ENCODE measurements around the gene PLPP3.

PLPP3 gene

DNA sequence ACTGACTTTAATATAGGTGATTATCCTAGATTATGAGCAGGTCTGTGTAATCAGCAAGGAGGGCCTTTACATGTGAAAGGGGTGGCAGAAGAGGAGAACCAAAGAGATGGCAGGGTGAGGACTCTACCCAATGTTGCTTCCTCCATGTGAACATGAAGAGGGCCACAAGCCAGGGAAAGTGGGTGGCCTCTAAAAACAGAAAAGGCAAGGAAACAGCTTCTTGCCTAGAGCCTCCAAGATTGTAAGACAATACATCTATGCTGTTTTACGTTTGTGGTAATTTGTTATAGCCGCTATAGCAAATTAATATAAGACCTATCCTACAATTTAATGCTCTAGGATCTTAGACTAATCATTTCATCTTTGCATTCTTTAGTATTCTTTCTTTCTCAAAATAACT is 85.5 kb downstream of the PLPP3 start:
- no peak for DNase-seq

DNA sequence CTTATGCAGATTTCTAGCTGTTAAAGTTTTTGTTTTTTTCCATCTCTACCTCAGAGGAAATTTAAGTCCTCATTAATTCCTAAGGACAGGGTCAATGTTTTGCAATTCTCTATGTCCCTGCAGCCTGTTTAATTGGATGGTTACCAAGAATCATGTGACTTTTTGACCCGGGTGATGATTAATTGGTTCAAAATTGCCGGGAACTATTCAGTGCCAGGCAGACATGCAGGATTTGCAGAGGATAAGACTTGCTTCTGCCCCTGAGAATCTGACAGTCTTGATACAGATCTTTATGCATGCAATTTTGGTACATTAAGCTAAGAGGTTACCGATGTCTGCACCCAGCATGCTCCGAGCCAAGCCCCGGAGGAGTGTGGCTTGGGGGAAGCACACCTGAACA is 87.9 kb downstream of the PLPP3 start:
- DNase-seq: no peak

DNA sequence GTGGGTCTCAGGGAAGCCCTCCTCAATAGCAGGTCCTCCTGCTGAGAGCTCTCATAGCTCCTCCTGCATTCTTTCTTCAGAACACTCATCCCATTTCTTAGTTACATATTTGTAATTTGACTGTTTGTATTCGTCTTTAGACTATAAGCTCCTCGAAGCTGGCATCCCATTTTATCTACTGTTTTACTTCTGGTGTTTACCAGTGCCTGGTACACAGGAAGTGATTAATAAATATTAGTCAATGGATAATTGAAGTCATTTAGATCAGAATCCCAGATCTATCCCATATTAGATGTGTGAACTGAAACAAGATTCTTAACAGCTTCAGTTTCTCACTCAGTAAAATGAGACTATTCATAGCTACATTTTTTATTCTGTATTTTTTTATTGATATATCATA is 88.7 kb downstream of the PLPP3 start:
- no peak for DNase-seq

DNA sequence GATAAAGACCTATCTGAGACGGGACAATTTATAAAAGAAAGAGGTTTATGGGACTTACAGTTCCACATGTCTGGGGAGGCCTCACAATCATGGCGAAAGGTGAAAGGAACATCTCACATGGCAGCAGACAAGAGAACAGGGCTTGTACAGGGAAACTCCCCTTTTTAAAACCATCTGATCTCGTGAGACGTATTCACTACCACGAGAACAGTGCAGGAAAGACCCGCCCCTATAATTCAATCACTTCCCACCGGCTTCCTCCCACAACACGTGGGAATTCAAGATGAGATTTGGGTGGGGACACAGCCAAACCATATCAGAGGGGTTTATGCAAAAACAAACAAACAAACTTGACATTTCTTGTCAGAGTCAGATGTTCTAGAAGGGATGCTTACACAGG is 89.7 kb downstream of the PLPP3 start:
- DNase-seq: no peak

DNA sequence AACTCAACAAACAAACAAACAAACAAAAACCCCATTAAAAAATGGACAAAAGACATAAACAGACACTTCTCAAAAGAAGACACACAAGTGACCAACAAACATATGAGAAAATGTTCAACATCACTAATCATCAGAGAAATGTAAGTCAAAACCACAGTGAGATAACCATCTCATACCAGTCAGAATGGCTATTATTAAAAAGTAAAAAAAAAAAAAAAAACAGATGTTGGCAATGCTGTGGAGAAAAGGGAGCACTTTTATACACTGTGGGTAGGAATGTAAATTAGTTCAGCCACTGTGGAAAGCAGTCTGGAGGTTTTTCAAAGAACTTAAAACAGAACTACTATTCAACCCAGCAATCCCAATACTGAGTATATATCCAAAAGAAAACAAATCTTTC is 94.7 kb downstream of the PLPP3 start:
- DNase-seq: no peak

DNA sequence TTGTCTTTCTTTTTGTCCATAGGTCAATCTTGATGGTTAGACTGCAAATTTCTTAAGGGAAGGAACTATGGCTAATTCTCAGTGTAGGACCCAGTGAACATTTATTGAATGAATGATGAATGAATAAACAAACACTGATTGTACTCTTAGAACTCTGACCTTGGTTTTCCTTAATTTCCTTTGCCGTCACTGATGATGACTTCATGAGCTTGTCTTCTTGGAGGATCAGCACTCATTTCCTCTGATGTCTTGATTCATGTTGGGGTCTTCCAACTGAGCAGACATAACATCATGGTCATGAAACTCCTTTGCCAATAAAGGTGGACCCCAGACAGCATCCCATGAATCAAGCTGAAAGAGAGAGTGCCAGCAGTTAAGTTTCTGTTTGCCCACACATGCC is 96.3 kb downstream of the PLPP3 start:
- DNase-seq: no peak

DNA sequence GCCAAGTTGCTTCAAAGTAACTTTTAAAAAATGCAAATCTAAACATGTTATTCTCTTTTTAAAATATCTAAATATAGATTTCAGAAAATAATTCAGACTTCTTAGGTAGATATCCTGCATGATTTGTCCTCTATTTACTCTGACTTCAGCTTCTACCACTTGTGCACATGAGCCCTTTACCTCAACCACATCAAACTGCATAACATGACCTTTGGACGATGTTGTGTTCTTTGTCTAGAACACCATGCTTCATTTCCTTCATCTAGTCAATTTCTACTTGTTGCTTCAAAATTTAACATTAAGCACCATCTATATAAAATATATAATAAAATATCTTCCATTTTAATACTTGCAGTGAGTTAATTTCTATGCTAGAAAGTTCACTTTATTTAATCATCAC is 96.9 kb downstream of the PLPP3 start:
- DNase-seq: no peak

DNA sequence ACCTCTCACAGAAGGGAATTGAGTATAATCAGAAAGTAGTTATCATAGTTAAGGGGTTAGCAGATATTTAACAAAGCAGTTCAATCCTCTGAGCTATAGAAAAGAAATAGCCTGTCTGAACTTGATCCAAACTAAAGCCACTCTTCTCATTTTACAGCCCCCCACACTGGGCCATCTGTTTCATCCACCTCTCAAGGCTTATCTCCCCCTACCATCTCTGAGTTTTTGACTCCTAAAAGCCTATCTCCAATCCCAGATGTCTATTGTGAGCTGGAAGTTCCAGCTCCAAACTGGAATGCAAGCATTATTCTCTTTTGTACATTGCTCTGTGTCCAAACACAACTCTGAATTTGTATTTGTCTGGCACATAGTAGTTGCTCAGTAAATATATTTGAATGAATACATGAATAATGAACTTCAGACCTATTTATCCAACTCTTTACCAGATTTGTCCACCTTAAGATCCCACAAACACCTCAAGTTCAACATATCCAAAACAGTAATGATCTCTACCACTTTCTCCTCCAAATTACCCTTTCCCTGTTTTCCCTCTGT is 98.1 kb downstream of the PLPP3 start:
- DNase-seq: no peak

DNA sequence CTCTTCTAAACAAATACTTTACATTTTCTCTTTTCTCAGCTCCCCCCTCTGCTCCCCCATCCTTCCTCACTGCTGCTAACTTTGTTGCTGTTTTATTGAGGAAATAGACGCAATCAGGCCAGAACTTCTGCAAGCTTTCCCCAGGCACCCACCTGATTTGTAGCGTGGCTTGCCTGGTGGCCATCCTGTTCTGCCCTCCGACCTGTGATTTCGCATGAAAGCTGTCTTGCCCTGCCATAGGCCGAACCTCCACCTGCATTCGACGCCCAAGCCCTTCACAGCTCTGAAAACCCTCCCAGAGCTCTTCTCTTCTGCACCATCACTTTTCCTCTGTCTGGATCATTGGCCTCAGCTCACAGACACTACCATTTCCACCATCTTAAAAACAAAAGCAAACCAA is 100.6 kb downstream of the PLPP3 start:
- DNase-seq: no peak

DNA sequence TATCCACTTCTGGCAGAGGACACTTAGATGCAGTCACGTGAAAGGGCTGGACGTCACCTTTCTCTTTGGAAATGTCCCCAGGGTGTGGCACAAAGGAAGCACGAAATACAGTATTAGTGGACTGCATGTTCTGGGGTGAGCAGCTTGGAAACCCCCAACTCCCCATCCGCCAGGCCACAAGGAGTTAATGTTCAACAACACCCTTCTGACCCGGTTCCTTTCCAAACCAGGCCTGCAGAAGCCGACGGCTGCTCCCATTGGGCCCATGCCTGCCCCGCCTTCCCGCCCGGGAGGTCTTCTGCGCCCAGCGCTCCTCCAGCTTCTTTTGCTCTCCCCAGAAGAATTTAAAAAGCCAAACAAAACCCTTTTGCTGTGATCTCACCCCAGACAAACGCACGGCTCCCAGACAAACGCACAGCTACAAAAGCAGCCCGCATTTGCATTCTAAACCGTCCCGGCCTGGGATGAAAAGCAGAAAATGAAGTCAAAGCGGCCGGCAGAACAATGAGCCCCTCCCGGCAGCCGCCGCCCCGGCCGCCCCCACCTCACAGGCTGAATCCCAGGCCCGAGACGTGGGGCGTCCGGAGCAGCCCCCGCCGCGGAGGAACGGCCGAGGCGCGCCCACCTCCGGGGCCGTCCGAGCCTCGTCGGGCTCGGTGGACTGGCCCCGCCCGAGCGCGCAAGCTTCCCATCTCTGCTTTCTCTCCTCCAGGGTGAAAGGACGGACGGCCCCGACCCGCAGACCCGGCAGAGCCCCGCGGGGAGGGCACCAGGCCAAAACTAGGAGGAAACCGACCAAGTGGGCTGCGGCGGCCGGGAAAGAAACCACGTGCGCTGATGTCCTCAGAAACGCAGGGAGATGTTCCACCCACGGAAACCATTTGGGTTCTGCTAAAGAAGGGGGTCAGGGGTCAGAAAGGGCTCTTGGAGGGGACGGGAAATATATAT is 101.9 kb downstream of the PLPP3 start:
- no peak for DNase-seq

DNA sequence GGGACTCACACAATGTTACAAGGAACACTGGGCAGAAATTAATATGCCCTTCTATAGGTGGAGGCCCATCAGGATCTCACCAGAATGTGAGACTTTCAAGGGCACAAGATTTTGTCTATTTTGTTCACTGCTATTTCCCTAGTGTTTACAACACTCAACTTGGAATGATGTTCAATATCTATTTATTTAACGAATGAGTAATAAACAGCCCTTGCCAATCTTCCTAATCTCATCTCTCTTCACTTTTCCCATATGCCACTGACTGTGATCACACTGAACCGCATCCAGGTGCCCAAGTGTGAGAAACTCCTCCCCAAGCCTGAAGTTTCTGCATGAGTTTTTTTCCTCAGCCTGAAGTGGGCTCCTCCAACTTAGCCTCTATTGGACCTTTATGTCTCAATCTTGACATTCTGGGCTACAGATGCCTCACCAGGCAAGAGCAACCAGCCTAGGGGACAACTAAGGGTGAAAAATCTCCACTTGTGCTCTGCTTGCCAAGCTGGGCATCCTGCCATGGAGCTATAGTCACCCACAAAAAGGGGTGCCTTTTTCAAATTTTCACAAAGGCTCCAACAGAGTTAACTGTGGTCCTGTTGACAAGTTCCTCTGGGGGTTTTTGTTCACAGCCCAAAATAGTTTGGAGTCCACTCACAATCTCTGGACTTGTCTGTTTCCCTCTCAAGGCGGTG is 105.6 kb downstream of the PLPP3 start:
- no peak for DNase-seq

DNA sequence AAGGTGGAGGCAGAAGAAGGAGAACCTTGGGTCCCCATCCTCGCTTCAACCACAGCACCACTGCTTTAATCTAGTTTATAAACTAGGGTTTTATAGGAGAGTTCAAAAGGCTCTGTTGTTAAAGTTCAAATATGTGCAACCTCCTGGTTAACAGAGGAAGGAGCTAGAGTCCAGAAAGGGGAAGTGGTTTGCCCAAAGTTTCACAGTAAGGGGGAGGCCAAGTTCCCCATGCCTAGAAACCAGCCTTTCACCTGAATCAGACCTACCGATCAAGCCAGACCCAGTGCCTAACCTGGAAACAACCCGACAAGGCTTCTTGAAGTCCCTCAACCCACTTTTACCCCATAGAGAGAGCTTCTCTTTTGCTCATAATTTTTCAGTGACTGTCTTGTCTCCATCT is 106.5 kb downstream of the PLPP3 start:
- DNase-seq: no peak

DNA sequence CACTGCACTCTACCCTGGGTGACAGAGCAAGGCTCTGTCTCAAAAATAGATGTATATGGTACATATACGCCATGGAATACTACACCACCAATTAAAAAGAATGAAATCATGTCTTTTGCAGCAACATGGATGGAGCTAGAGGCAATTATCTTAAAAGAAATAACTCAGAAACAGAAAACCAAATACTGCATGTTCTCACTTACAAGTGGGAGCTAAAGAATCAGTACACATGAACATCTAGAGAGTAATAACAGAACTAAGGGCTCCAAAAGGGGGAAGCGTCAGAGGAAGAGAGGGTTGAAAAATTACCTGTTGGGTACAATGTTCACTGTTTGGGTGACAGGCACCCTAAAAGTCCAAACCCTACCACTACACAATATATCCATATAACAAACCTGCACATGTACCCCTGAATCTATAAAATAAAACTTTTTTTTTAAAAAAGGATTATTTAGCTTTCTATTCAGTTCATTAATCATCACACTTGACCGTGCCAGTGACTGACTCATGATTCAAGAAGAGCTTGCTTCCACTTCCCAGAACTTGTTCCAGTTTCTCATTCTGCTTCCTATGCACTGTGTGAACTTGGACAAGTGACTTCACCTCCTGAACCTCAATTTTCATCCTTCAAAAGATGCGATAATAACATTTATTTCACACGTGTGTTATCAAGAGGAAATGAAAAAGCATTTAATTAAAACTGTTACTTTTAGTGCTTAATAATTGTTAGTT is 109.6 kb downstream of the PLPP3 start:
- DNase-seq: no peak

DNA sequence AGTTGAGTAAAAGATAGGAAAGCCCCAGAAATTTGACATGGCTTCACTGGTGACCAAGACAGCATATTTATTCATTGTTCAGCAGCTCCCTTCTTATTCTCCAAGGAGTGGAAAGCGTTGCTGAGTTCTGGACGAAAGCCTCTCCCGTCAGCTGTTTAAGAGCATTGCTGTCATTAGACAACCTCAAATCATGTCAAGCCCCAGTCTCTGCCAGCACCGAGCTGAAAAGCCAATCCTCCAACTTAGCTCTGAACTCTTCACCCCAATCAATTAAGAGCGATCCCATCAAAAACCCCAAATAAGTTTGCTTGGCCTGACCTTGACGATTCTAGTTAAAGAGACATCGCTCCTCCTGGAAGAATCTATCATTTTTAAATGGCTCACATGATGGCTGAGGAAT is 110.8 kb downstream of the PLPP3 start:
- no peak for DNase-seq

DNA sequence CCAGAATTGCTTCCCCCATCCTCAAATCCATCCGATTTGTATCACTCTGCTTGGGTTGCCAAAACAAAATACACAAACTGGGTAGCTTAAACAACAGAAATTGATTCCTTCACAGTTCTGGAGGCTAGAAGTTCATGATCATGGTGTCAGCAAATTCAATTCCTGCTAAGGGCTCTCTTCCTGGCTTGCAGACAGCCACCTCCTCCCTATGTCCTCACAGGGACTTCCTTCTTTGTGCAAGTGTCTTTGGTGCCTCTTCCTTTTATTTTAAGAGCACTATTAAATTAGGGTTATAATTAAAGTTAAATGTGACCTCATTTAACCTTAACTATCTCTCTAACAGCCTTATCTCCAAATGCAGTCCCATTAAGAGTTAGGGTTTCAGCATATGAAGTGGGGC is 112.8 kb downstream of the PLPP3 start:
- no peak for DNase-seq

DNA sequence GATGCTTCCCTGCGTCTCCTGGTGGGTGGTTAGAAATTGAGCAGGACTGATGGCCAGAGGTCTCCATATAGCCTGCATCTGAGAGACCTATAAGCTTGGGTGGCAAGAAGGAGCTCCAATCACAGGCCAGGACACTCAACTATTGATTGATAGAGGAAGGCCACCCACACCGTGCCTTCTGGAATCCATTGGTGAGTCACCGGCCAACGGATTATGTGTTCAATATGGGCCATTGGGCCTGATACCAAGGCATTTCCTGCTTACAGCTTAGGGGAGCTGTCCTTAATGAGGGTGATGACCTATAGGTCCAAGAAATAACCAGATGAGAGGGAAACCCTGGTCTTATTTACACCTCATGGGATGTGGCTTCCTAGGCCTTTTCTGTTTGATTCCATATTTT is 115.1 kb downstream of the PLPP3 start:
- DNase-seq: no peak

DNA sequence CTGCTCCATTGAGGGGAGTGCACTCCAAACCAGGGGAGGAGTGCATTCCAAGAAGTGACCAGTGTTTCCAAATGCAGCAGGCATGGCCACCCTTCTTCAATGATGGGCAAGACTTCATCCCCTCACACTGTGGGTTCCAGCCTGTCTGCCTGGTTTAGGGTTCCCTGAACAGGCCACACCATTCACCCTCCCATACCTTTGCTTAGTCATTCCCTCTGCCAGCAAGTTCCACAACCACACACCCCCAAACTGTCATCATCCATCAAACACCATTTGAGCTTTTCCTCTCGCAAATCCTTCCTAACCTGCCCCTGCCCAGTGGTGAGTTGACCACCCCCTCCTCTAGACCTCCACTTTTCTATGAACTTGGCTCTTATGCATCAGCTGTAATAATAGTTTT is 116.0 kb downstream of the PLPP3 start:
- DNase-seq: no peak

DNA sequence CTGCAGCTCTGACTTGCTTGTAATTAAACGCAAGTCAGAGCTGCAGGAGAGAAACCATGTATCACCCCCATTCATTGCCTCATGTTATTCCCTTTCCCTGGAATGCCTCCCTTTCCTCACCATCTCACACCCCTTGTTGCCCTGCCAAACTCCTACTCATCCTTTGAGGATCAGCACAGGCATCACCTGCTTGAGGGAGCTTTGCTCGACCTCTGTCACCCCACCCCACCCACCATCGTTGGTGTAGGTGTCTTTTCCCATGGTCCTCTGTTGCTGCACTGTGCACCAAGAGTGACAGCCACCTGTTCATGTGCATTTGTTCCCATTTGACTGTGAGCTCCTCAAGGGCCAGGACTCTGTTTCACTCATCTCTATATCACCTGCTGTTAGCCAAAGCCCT is 117.2 kb downstream of the PLPP3 start:
- DNase-seq: no peak

DNA sequence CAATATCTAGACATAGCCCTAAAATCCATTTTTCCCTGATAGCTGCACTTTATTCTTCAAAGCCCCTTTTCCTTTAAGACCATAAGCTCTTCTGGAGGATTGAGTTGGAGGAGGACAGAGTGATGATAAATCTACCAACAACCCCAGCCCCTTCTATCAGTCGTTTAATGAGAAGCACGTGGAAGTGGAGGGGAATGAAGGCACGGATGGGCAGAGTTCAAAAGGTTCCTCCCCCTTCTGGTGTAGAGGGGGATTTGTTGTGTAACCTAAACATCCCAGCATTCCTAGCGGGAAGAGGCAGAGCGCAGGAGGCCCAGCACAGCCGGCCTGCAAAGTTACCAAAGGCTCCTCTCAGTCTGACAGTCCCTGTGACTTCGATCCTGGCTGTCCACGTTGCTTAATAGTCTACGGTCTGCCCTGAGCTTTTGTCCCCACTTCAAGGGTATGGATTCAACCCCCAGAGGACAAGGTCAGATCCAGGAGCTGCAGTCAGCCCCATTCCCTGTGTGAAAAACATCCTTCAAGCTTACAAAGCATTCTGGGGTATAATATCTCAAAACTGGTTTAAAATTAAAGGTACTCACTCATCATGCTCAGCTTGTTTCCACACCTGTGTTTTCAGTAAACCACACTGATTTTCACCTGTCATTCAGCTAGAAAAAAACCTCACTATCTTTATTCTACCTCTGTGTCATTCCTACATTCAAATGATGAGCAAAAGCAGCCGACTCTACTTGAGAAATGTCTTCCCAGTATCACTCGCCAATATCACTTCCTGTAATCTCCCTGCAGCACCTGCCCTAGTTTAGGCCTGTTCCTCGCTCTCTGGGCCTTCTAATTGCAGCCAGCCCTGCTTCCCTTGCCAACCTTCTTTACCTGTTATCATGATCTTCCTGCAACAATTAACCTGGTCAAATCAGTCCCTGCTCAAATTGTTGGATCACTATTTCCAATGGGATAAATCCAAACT is 117.9 kb downstream of the PLPP3 start:
- no peak for DNase-seq

DNA sequence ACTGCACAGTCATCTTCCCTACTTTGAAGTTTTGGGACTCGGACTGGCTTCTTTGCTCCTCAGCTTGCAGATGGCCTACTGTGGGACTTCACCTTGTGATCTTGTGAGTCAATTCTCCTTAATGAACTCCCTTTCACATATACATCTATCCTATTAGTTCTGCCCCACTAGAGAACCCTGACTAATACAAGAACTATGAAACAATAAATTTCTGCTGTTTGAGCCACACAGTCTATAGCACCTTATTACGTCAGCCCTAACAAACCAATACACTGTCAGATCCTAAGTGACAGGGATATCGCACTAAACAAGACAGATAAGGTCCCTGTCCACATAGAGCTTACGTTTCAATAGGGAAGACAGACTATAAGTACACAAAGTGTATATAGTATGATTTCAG is 120.1 kb downstream of the PLPP3 start:
- no peak for DNase-seq

DNA sequence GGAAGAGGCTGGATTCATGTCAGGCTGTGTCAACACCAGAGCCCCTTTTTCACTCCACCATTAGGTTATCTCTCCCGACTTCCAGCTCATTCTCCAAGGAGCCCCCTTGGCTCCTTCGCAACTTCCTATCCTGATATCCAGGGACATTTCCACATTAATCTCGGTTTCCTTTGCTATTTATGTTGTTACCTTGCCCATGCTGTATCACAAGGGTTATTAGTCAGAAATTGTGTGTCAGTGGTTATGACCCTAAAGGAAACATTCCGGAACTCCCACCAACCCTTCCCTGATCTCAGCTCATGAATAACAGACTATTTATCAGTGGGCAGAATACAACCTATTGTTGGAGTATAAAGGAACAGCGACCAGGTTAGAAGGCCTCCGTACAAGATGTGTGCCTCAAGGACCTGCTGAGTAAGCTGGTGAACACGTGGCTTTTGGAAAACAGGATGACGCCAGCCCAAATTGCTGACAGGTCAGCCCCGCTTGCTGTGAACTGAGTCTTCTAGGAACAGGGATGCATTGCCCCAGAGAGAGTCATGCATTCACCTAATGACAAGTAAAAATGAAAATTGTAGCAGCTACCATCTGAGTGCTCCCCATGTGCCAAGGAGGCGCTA is 121.5 kb downstream of the PLPP3 start:
- no peak for DNase-seq
